ENCODE measurements around the gene PCDH9.

DNA sequence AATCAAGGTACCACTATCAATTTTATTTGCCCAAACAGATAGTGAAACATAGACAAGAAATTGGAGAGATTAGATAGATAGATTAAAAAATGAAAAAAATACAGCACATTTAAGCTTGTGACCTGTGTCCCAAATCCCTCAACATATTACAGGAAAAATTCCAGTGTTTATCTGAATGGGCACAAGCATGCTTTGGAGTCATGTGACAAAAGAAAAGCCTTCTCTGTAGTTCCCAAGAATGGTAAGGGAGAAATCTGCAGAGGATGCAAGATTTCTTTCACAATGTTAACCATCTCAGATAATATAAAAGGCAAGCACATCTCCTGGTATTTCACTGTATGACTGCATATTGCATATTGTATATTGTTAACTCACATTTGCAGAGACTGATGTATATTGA is 168.0 kb downstream of the PCDH9 start:
- TF ChIP-seq EZH2phosphoT487 (IDR thresholded peaks at IDR 0.05; ENCODE audit: insufficient read depth, low read depth), result no peak
- TF ChIP-seq EZH2 (IDR thresholded peaks at IDR 0.05; ENCODE audit: insufficient read depth, poor library complexity, severe bottlenecking), result no peak
